Hematopoietic multipotent progenitor cell treated with erythropoietin and hydrocortisone succinate and interleukin-3 and kit ligand, for 15 days (in vitro differentiated cells): Measurements from ENCODE around the gene ANTXRL.
"Not testable (repeated sequence)": the region's sequence is repeated elsewhere in the genome, so short reads cannot be mapped to it uniquely, and the experiment has no call there.

Source experiments
- DNase-seq: peaks from one replicate; pipeline ENCODE4 v3.0.0-alpha.2; 2015; ENCODE audit warnings: low spot score

ANTXRL gene

GRCh38 chr10:46286991-46287693 is at the start of gene ANTXRL:
Gene ANTXRL, plus strand, starts transcription at chr10:46286997. Its CDS starts 266 bp downstream, at chr10:46287263.
- DNase-seq, result no peak

- no peak for DNase-seq
Observed at GRCh38 chr10:46237815-46238510, 48.8 kb upstream of the ANTXRL start.

GRCh38 chr10:46239247-46239646 is 47.5 kb upstream of the ANTXRL start:
- DNase-seq, result no peak

- DNase-seq, result no peak
Observed at GRCh38 chr10:46239993-46240683, 46.7 kb upstream of the ANTXRL start.

GRCh38 chr10:46240684-46241565 is 45.9 kb upstream of the ANTXRL start:
- no peak for DNase-seq

GRCh38 chr10:46245381-46245900 is 41.4 kb upstream of the ANTXRL start:
- no peak for DNase-seq

- DNase-seq, result not testable (repeated sequence)
Observed at GRCh38 chr10:46246400-46247180, 40.2 kb upstream of the ANTXRL start.

- no peak for DNase-seq
Observed at GRCh38 chr10:46247181-46247475, 39.7 kb upstream of the ANTXRL start.

- DNase-seq, result no peak
Observed at GRCh38 chr10:46247808-46248569, 38.8 kb upstream of the ANTXRL start.

GRCh38 chr10:46248651-46249146 is 38.1 kb upstream of the ANTXRL start:
- DNase-seq, result no peak

GRCh38 chr10:46249617-46250344 is 37.0 kb upstream of the ANTXRL start:
- not testable (repeated sequence) for DNase-seq

GRCh38 chr10:46250481-46250880 is 36.3 kb upstream of the ANTXRL start:
- no peak for DNase-seq

GRCh38 chr10:46250898-46251856 is 35.6 kb upstream of the ANTXRL start:
- DNase-seq, result no peak

GRCh38 chr10:46251857-46252847 is 34.6 kb upstream of the ANTXRL start:
- no peak for DNase-seq

GRCh38 chr10:46253076-46254006 is 33.5 kb upstream of the ANTXRL start:
- DNase-seq, result no peak

- DNase-seq, result no peak
Observed at GRCh38 chr10:46254007-46254383, 32.8 kb upstream of the ANTXRL start.
